ENCODE results near the gene TERT. TPM values are rescaled to one million over a fixed set of nuclear protein-coding genes. Genes with fewer than 3 reads are reported as not detected.
"Not testable (repeated sequence)": the region's sequence is repeated elsewhere in the genome, so short reads cannot be mapped to it uniquely, and the experiment has no call there.

The TERT gene
- total and polyA plus RNA-seq, 2 donors: not detected

DNA sequence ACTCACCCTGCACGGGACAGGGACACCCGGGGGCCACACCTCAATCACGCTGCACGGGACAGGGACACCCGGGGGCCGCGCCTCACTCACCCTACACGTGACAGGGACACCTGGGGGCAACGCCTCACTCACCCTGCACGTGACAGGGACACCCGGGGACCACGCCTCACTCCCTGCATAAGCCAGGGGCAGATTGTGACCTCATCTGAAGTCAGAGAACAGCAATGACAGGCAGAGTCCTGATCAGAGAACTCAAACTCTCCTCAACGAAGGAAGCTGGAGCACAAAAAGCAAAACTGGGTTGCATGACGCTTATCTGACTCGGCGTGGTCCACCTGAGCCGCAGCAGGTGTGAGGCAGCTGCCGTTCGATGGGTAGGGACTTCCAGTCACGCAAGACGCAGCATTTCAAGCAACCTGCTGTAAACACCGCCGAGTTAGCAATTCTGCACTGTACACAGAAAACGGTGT is 3.2 kb downstream of the TERT start:
- Histone ChIP-seq H3K36me3 (ENCODE audit: insufficient read depth) (no peaks in the 10 kb centered on the region), H3K4me1 (ENCODE audit: insufficient read depth) (no peaks in the 10 kb centered on the region), H3K4me3 (ENCODE audit: low read depth, low read length) (no peak overlapping the region), H3K27ac (ENCODE audit: low read depth) (no peak overlapping the region)
- WGBS: 83% methylated on average over 24 of the region's 24 CpGs
- no peak for DNase-seq (ENCODE audit: extremely low spot score)

DNA sequence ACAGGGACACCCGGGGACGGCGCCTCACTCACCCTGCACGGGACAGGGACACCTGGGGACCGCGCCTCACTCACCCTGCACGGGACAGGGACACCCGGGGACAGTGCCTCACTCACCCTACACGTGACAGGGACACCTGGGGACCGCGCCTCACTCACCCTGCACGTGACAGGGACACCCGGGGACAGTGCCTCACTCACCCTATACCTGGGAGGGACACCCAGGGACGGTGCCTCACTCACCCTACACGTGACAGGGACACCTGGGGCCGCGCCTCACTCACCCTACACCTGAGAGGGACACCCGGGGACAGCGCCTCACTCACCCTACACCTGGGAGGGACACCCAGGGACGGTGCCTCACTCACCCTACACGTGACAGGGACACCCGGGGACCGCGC is 3.9 kb downstream of the TERT start:
- H3K27ac ChIP-seq (ENCODE audit: low read depth); H3K4me1 ChIP-seq (ENCODE audit: insufficient read depth); H3K4me3 ChIP-seq (ENCODE audit: low read depth, low read length); DNase-seq (ENCODE audit: extremely low spot score); H3K36me3 ChIP-seq (ENCODE audit: insufficient read depth): not testable (repeated sequence)
- 89% methylated on average over 24 of the region's 24 CpGs for WGBS

DNA sequence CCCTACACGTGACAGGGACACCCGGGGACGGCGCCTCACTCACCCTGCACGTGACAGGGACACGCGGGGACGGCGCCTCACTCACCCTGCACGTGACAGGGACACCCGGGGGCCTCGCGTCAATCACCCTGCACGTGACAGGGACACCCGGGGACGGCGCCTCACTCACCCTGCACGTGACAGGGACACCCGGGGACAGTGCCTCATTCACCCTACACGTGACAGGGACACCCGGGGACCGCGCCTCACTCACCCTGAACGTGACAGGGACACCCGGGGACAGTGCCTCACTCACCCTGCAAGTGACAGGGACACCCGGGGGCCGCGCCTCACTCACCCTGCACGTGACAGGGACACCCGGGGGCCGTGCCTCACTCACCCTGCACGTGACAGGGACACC is 5.3 kb downstream of the TERT start:
- H3K36me3 ChIP-seq (ENCODE audit: insufficient read depth); H3K4me1 ChIP-seq (ENCODE audit: insufficient read depth); H3K27ac ChIP-seq (ENCODE audit: low read depth); DNase-seq (ENCODE audit: extremely low spot score); H3K4me3 ChIP-seq (ENCODE audit: low read depth, low read length): not testable (repeated sequence)
- WGBS: 91% methylated on average over 28 of the region's 32 CpGs

DNA sequence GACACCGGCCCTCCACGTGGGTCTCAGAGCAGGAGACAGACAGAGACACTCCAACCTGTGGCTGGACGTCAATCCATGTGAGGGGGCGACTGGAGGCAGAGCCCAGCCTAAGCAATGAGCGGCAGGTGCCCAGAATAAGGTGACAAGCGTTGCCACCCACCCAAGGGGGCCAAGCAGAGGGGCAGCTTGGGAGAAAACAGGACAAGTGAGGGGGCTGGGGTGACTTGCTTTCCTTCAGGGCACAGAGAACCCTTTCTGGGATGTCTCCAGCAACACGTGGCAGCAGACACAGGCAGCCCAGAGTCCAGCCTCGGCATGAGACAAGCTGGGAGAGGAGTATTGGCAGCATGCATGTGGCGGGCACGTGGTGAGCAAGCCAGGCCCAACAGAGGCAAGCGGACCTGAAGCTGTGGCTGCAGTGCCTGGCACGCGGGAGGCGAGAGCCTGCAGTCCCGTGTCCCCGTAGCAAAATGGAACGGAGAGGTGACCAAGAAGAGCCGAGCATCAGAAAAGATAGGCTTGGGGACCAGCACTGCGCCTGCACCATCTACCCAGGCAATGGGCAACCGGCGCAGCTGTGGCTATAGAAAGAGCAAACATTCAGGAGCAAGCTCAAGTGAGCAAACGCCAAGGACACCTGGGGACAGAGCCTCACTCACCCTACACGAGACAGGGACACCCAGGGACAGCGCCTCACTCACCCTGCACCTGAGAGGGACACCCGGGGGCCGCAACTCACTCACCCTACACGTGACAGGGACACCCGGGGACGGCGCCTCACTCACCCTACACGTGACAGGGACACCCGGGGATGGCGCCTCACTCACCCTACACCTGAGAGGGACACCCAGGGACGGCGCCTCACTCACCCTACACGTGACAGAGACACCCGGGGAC is 6.2 kb downstream of the TERT start:
- 93% methylated on average over 37 of the region's 37 CpGs for WGBS
- no peak overlapping the region for H3K4me3 ChIP-seq (ENCODE audit: low read depth, low read length)
- no peaks in the 10 kb centered on the region for H3K4me1 ChIP-seq (ENCODE audit: insufficient read depth)
- H3K36me3 ChIP-seq (ENCODE audit: insufficient read depth): no peaks in the 10 kb centered on the region
- DNase-seq (ENCODE audit: extremely low spot score): no peak
- no peak overlapping the region for H3K27ac ChIP-seq (ENCODE audit: low read depth)

DNA sequence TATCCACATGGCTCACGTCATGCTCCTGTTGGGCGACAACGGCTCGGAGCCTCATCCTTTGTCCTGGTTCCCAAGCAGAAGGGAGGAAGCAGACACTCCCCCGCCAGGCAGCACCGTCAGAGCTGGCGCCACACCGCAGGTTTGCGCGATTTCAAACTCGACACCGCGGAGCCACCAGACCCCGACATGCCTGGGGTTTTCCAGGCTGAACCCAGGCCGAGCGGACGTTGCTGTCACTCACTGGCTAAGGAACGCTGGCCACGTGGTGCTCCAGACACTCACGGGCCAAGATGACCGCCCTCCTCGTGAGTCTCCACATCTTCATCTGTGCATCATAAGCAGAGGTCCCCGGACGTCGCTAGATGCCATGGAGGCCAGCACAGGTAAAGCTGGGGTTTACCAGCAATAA is 9.0 kb downstream of the TERT start:
- DNase-seq (ENCODE audit: extremely low spot score): no peak
- H3K27ac ChIP-seq (ENCODE audit: low read depth): no peak overlapping the region
- no peaks in the 10 kb centered on the region for H3K4me1 ChIP-seq (ENCODE audit: insufficient read depth)
- H3K36me3 ChIP-seq (ENCODE audit: insufficient read depth): no peaks in the 10 kb centered on the region
- 90% methylated on average over 25 of the region's 25 CpGs for WGBS
- no peak overlapping the region for H3K4me3 ChIP-seq (ENCODE audit: low read depth, low read length)

DNA sequence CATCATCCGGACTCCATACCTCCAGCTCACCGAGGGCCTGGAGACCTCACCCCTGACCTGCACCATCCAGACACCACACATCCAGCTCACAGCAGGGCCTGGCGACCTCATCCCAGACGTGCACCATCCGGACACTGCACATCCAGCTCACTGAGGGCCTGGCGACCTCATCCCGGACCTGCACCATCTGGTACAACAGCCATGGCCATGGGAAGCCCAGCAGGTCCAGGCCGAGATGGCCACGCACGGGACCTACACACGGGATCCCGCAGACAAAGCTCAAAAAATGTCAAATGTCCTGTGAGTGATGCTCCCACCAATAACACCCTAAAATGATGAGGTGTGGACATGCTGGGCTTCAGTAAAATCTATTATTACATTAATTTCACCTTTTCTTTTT is 9.7 kb downstream of the TERT start:
- H3K4me3 ChIP-seq (ENCODE audit: low read depth, low read length): no peak overlapping the region
- H3K27ac ChIP-seq (ENCODE audit: low read depth): no peak overlapping the region
- no peak for DNase-seq (ENCODE audit: extremely low spot score)
- WGBS: 89% methylated on average over 12 of the region's 12 CpGs
- H3K36me3 ChIP-seq (ENCODE audit: insufficient read depth): no peaks in the 10 kb centered on the region
- H3K4me1 ChIP-seq (ENCODE audit: insufficient read depth): no peaks in the 10 kb centered on the region

DNA sequence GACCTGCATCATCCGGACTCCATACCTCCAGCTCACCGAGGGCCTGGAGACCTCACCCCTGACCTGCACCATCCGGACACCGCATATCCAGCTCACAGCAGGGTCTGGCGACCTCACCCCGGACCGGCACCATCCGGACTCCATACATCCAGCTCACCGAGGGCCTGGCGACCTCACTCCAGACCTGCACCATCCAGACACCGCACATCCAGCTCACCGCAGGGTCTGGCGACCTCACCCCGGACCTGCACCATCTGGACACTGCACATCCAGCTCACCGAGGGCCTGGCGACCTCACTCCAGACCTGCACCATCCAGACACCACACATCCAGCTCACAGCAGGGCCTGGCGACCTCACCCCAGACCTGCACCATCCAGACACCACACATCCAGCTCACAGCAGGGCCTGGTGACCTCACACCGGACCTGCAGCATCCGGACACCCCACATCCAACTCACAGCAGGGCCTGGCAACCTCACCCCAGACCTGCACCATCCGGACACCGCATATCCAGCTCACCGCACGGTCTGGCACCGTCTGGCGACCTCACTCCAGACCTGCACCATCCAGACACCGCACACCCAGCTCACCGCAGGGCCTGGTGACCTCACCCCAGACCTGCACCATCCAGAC is 10.4 kb downstream of the TERT start:
- H3K36me3 ChIP-seq (ENCODE audit: insufficient read depth); DNase-seq (ENCODE audit: extremely low spot score); H3K4me1 ChIP-seq (ENCODE audit: insufficient read depth); H3K4me3 ChIP-seq (ENCODE audit: low read depth, low read length); H3K27ac ChIP-seq (ENCODE audit: low read depth): not testable (repeated sequence)
- WGBS: 85% methylated on average over 27 of the region's 27 CpGs

DNA sequence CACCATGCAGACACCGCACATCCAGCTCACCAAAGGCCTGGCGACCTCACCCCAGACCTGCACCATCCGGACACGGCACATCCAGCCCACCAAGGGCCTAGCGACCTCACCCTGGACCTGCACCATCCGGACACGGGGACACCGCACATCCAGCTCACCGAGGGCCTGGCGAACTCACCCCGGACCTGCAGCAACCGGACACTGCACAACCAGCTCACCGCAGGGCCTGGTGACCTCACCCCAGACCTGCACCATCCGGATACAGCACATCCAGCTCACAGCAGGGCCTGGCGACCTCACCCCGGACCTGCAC is 11.2 kb downstream of the TERT start:
- WGBS: 89% methylated on average over 16 of the region's 16 CpGs
- DNase-seq (ENCODE audit: extremely low spot score); H3K4me3 ChIP-seq (ENCODE audit: low read depth, low read length); H3K27ac ChIP-seq (ENCODE audit: low read depth); H3K4me1 ChIP-seq (ENCODE audit: insufficient read depth); H3K36me3 ChIP-seq (ENCODE audit: insufficient read depth): not testable (repeated sequence)

DNA sequence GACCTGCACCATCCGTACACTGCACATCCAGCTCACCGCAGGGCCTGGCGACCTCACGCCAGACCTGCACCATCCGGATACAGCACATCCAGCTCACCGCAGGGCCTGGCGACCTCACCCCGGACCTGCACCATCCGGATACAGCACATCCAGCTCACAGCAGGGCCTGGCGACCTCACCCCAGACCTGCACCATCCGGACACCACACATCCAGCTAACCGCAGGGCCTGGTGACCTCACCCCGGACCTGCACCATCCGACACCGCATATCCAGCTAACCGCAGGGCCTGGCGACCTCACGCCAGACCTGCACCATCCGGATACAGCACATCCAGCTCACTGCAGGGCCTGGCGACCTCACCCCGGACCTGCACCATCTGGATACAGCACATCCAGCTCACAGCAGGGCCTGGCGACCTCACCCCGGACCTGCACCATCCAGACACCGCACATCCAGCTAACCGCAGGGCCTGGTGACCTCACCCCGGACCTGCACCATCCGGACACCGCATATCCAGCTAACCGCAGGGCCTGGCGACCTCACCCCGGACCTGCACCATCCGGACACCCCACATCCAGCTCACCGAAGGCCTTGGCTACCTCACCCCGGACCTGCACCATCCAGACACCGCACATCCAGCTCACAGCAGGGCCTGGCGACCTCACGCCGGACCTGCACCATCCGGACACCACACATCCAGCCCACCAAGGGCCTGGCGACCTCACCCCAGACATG is 11.7 kb downstream of the TERT start:
- WGBS: 93% methylated on average over 40 of the region's 40 CpGs
- H3K27ac ChIP-seq (ENCODE audit: low read depth); DNase-seq (ENCODE audit: extremely low spot score); H3K4me3 ChIP-seq (ENCODE audit: low read depth, low read length); H3K36me3 ChIP-seq (ENCODE audit: insufficient read depth); H3K4me1 ChIP-seq (ENCODE audit: insufficient read depth): not testable (repeated sequence)

DNA sequence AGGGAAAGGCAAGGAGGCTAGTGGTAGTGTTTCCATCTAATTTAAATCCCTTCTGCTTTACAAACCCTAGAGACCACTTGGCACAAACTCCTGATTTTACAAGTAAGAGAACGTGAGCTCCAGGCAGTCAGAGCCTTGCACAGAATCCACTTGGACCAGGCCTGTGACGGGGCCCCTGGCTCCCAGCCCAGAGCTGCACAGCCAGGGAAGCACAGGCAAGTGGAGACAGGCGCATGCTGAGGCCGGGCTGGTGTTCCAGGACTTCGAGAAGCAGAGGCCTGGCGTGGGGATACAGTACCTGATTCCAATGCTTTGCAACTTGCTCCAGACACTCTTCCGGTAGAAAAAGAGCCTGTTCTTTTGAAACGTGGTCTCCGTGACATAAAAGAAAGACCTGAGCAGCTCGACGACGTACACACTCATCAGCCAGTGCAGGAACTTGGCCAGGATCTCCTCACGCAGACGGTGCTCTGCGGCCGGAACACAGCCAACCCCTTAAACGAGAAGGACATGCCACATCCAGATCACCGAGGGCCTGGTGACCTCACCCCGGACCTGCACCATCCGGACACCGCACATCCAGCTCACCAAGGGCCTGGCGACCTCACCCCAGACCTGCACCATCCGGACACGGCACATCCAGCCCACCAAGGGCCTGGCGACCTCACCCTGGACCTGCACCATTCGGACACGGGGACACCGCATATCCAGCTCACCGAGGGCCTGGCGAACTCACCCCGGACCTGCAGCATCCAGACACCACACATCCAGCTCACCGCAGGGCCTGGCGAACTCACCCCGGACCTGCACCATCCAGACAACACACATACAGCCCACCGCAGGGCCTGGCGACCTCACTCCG is 12.5 kb downstream of the TERT start:
- Histone ChIP-seq H3K4me1 (ENCODE audit: insufficient read depth) (no peaks in the 10 kb centered on the region), H3K4me3 (ENCODE audit: low read depth, low read length) (no peak overlapping the region), H3K27ac (ENCODE audit: low read depth) (no peak overlapping the region), H3K36me3 (ENCODE audit: insufficient read depth) (no peaks in the 10 kb centered on the region)
- 73% methylated on average over 37 of the region's 37 CpGs for WGBS
- DNase-seq (ENCODE audit: extremely low spot score): no peak

DNA sequence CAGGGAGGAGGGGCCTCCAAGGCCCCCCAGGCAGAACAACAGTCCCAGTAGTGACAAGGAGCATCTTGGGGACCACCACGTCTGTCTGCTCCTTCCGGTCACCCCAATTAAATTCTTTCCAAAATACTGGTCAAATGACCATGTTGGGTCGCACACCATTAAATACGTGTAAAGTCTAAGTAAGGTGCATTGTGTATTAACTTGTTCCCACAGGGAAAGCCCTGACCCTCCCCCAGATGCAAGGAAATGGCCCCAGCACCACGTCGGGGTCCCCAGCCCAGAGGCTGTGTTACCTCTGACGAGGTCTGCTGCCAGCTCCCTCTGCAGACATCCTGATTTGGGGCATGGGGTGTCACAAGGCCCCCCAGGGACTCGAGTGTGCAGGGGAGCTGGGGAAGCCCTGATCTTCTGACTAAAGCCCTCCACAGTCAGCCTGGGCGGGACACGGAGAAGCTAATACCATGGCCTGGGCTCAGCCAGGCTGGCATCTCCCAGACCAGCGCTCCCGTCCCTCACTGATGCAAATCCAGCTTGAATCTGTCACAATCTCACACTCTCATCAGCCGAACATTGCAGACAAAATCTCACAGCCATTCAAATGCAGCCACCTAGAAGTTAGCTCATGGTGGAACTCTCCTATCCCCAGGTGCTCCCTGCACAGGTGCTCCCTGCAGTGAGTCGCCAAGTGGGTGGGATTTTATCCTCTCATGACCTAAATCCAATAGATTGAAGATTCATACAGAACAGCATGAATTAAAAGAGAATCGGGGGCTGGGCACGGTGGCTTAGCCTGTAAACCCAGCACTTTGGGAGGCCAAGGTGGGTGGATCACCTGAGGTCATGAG is 13.6 kb downstream of the TERT start:
- WGBS: 83% methylated on average over 16 of the region's 16 CpGs
- no peak for DNase-seq (ENCODE audit: extremely low spot score)
- no peak overlapping the region for H3K27ac ChIP-seq (ENCODE audit: low read depth)
- no peaks in the 10 kb centered on the region for H3K36me3 ChIP-seq (ENCODE audit: insufficient read depth)
- H3K4me1 ChIP-seq (ENCODE audit: insufficient read depth): no peaks in the 10 kb centered on the region
- H3K4me3 ChIP-seq (ENCODE audit: low read depth, low read length): no peak overlapping the region

DNA sequence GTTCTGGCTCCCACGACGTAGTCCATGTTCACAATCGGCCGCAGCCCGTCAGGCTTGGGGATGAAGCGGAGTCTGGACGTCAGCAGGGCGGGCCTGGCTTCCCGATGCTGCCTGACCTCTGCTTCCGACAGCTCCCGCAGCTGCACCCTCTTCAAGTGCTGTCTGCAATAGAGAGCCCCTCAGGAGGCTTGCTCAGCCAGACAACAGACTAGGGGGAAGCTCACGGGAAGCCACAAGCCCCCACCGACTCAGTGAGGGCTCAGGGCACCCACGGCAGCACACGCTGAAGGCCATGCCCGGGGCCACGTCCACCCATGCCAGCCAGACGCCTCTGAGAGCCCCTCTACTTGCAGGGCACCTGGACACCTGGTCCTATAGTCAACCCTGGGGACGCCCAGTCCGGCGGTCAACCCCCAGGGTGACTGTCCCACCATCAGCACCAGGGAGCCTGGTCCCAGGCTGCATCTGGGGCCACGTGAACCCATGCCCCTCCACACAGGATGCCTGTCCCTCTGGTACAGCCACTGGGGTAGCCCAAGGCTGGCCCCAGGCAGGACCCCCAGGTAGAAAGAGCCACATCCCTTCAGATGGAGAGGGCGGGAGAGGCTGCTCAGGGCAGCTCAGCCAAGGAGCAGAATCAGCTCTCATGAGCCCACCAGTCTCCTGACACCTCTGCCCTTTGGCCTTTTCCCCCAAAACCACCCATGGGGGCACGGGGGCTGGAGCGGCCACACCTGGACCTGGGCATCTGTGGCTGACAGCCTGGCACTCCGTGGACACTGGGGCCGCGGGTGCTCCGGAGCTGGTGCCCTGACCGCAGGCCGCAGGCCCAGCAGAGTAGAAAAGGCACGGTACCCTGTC is 14.5 kb downstream of the TERT start:
- 88% methylated on average over 32 of the region's 32 CpGs for WGBS
- Histone ChIP-seq H3K4me1 (ENCODE audit: insufficient read depth) (no peaks in the 10 kb centered on the region), H3K4me3 (ENCODE audit: low read depth, low read length) (no peak overlapping the region), H3K27ac (ENCODE audit: low read depth) (no peak overlapping the region), H3K36me3 (ENCODE audit: insufficient read depth) (no peaks in the 10 kb centered on the region)
- DNase-seq (ENCODE audit: extremely low spot score): no peak

Measured in urinary bladder (tissue), 4 donors.